RWPE1 (cell line): ENCODE results near the gene RARB.

Source experiments
- CTCF ChIA-PET: fragments of 350-600 bp; sonication (Branson Sonifier 250); formaldehyde crosslinking; extraction: SDS; loops from one replicate; lab custom pipeline; 2021; lab: Yijun Ruan, JAX
- POLR2A ChIA-PET: fragments of 400-600 bp; formaldehyde crosslinking; extraction: SDS; loops from one replicate; lab custom pipeline; 2020; ENCODE audit warnings: antibody characterized with exemption; ENCODE audit not compliant: low non-redundant PET; lab: Yijun Ruan, JAX
- DNase-seq: peaks from one replicate; pipeline ENCODE4 v3.0.0; 2012; ENCODE audit warnings: low spot score
- H3K27ac ChIP-seq: fragments of 450-650 bp; 2 replicates; pipeline ENCODE4 v1.5.1; 2017
- CTCF ChIP-seq: fragments of 450-650 bp; conservative IDR thresholded peaks from 2 replicates; pipeline ENCODE4 v1.5.1; 2017; ENCODE audit warnings: low read depth, mild to moderate bottlenecking

The RARB gene

GRCh38 chr3:25448750-25449692, 21.0 kb downstream of the RARB start:
- POLR2A ChIA-PET, result no interaction called here

GRCh38 chr3:25449857-25450256, 21.8 kb downstream of the RARB start:
- no peak for DNase-seq
- ChIA-PET CTCF (interaction anchor here (0.7 kb wide), 1 partner anchor 22 kb away, joined by 3 read pairs; the partner anchor contains the start of gene RARB), POLR2A (no interaction called here)
- TF ChIP-seq CTCF, result no peak
- no peak overlapping the region for H3K27ac ChIP-seq

More at GRCh38 chr3:25448750-25449692, 21.0 kb downstream of the RARB start:
- H3K27ac ChIP-seq, result no peak overlapping the region
- DNase-seq, result no peak
- CTCF ChIA-PET, result interaction anchor here (0.5 to 0.6 kb wide), 2 partner anchors 13 to 43 kb away, joined by 3 read pairs; no protein-coding TSS in a partner anchor
- TF ChIP-seq CTCF, result no peak

- TF ChIP-seq CTCF, result no peak
- POLR2A ChIA-PET, result no interaction called here
- no peak overlapping the region for H3K27ac ChIP-seq
- DNase-seq, result no peak
- CTCF ChIA-PET, result no interaction called here
Measured at GRCh38 chr3:25452192-25452591, 24.1 kb downstream of the RARB start.

- H3K27ac ChIP-seq, result no peak overlapping the region
- no peak for TF ChIP-seq CTCF
- ChIA-PET POLR2A (no interaction called here), CTCF (no interaction called here)
- DNase-seq, result no peak
Measured at GRCh38 chr3:25452740-25453139, 24.7 kb downstream of the RARB start.

GRCh38 chr3:25453619-25454004, 25.5 kb downstream of the RARB start:
- H3K27ac ChIP-seq, result no peak overlapping the region
- ChIA-PET POLR2A (no interaction called here), CTCF (no interaction called here)
- no peak for DNase-seq
- TF ChIP-seq CTCF, result no peak

- H3K27ac ChIP-seq, result no peak overlapping the region
- CTCF ChIA-PET, result interaction anchor here (0.6 to 0.7 kb wide), 2 partner anchors 554 to 1544 kb away, joined by 4 read pairs; no protein-coding TSS in a partner anchor
- POLR2A ChIA-PET, result no interaction called here
- DNase-seq, result no peak
- TF ChIP-seq CTCF, result no peak
Measured at GRCh38 chr3:25454005-25454927, 26.2 kb downstream of the RARB start.
